B cell (primary cell): ENCODE data around the gene NHERF2.

Experiments used
- CTCF ChIP-seq: fragments of 200-600 bp; IDR thresholded peaks from one replicate; pipeline ENCODE4 v1.8.0; 2022; ENCODE audit warnings: antibody characterized with exemption, mild to moderate bottlenecking
- EZH2 ChIP-seq: IDR thresholded peaks from 2 replicates; pipeline ENCODE4 v1.6.1; 2012; ENCODE audit warnings: borderline replicate concordance, low read depth, mild to moderate bottlenecking, moderate library complexity, low read length; ENCODE audit not compliant: insufficient read depth, poor library complexity, severe bottlenecking

- TF ChIP-seq CTCF, result no peak
- no peak for TF ChIP-seq EZH2
Observed at GRCh38 chr16:1980770-1981087, 46.0 kb upstream of the NHERF2 start.
